K562 (cell line): ENCODE results near the gene BCL6B. TPM values are rescaled to one million over a fixed set of nuclear protein-coding genes. Genes with fewer than 3 reads are reported as not detected.

Experiments used
- ATF1 ChIP-seq, 2 experiments: fragments of 450-650 bp in 1 of 2; IDR thresholded peaks; 2 replicates each; pipeline ENCODE4 v1.6.1; 2016; ENCODE audit warnings: missing compliant biosample characterization in 1 of 2, missing genetic modification characterization in 1 of 2
- BDP1 ChIP-seq: IDR thresholded peaks from 3 replicates; pipeline ENCODE4 v1.6.1; 2011; ENCODE audit not compliant: insufficient read length, insufficient read depth
- KAT8 ChIP-seq: fragments of 450-650 bp; IDR thresholded peaks from 2 replicates; pipeline ENCODE4 v1.6.1; 2016; ENCODE audit warnings: low read depth, mild to moderate bottlenecking
- KLF10 ChIP-seq: fragments of 250-450 bp; sonication (Bioruptor Pico); IDR thresholded peaks from 2 replicates; pipeline ENCODE4 v1.6.1; 2021; ENCODE audit warnings: matching md5 sums
- MYNN ChIP-seq, 2 experiments: sonication (generic); formaldehyde crosslinking in 1 of 2; IDR thresholded peaks; 2 replicates each; pipeline versions ENCODE4 v1.5.0 to v1.6.1; 2016 to 2020; ENCODE audit warnings: antibody characterized with exemption in 1 of 2, missing genetic modification reagents in 1 of 2
- ZBED1 ChIP-seq: IDR thresholded peaks from 2 replicates; pipeline ENCODE4 v1.6.1; 2014
- ZNF431 ChIP-seq: sonication (generic); formaldehyde crosslinking; IDR thresholded peaks from 2 replicates; pipeline ENCODE4 v1.8.0; 2022; ENCODE audit warnings: mild to moderate bottlenecking, missing genetic modification reagents
- ZNF699 ChIP-seq: fragments of 250-450 bp; sonication (Bioruptor Pico); IDR thresholded peaks from 2 replicates; pipeline ENCODE4 v1.8.0; 2021; ENCODE audit warnings: mild to moderate bottlenecking, moderate library complexity; ENCODE audit not compliant: insufficient replicate concordance
- polyA plus RNA-seq, 8 experiments: library from polyadenylated mRNA; depleted of rRNA in 4 of 8; stranded (reverse) in 5 of 8; unstranded in 3 of 8; fragments of >200 nt; fragmentation: Nextera tagmentation in 2 of 8; fragmentation: Illumina TruSeq in 1 of 8; extraction: Ambion mirVana in 2 of 8; extraction: Trizol in 1 of 8; gene quantifications; 2 replicates each; pipeline versions ENCODE4 v1.2.1 to v1.2.3, GENCODE V29; 2011 to 2014; ENCODE audit warnings: inconsistent platforms in 1 of 8, missing spikeins in 1 of 8
- total RNA-seq, 7 experiments: library from RNA; depleted of rRNA in 6 of 7; stranded (reverse); fragments of >200 nt in 6 of 7; fragmentation: Illumina TruSeq in 2 of 7; extraction: Trizol in 2 of 7; gene quantifications; 2 replicates each; pipeline versions ENCODE4 v1.2.1 to v1.2.3, GENCODE V29; 2011 to 2021; ENCODE audit warnings: low replicate concordance in 1 of 7
- TF ChIP-seq, protein P1 (sequence below): sonication (generic); formaldehyde crosslinking; IDR thresholded peaks from 2 replicates; pipeline ENCODE4 v1.8.0; 2022; ENCODE audit warnings: mild to moderate bottlenecking, missing genetic modification reagents
- TF ChIP-seq, protein P2 (sequence below): sonication (generic); formaldehyde crosslinking; IDR thresholded peaks from 2 replicates; pipeline ENCODE4 v1.8.1; 2023; ENCODE audit warnings: mild to moderate bottlenecking, missing genetic modification reagents, moderate library complexity
- TF ChIP-seq, protein P3 (sequence below): fragments of 250-450 bp; sonication (Bioruptor Pico); IDR thresholded peaks from 2 replicates; pipeline ENCODE4 v1.8.0; 2021; ENCODE audit warnings: moderate library complexity, mild to moderate bottlenecking, inconsistent platforms
- TF ChIP-seq, protein P4 (sequence below): fragments of 250-450 bp; sonication (Bioruptor Pico); IDR thresholded peaks from 2 replicates; pipeline ENCODE4 v1.4.0; 2020; ENCODE audit warnings: borderline replicate concordance
- TF ChIP-seq, protein P5 (sequence below): fragments of 450-650 bp; IDR thresholded peaks from 2 replicates; pipeline ENCODE4 v1.6.1; 2016; ENCODE audit warnings: borderline replicate concordance

The BCL6B gene
- total and polyA plus RNA-seq, 9 of the 15 experiments (the other 6 are each of a cell fraction or from before 2014, with no cell fraction given) = 0.89 to 5.0 (median 3.6) TPM

DNA sequence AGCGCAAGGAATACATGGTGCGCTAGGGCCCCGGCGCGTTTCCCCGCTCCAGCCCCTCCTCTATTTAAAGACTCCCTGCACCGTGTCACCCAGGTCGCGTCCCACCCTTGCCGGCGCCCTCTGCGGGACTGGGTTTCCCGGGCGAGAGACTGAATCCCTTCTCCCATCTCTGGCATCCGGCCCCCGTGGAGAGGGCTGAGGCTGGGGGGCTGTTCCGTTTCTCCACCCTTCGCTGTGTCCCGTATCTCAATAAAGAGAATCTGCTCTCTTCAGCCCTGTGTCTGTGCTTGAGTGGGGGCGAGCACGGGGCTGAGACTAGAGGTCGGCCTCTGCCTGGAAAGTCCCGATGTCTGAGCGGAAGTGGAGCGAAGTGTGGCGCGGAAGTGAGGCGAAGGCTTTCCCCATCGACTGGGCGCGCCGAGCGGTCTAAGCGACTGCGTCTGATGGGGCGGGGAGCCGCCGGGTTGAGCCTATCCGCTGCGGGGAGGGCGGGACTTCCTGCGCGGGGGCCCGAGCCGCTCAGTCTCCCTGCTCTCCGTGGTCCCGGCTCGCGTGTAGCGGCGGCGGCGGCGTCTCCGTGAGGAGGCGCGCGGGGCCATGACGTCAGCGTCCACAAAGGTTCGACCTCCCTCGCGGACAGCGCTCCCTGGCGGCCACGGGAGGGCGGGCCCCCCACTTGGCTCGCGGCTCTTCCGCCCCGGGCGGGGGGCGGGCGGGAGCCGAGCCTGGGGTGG is 8.4 kb upstream of the BCL6B start (continued):
- TF ChIP-seq MYNN (IDR thresholded peaks at IDR 0.05) (peak; percentile 6; the same call in 1 of the 2 replicates), MYNN (CRISPR knock-in tag; IDR thresholded peaks at IDR 0.05) (no peak), ZBED1 (peak; percentile 13; the same call in 1 of the 2 replicates), ATF1 (CRISPR knock-in tag; IDR thresholded peaks at IDR 0.05) (peak; percentile 70), ATF1 (tag; IDR thresholded peaks at IDR 0.05) (peak; percentile 92), ZNF699 (CRISPR knock-in tag) (no peak), ZNF431 (CRISPR knock-in tag) (no peak), KAT8 (no peak), KLF10 (CRISPR knock-in tag) (no peak), BDP1 (no peak)
- TF ChIP-seq, protein P1, sequence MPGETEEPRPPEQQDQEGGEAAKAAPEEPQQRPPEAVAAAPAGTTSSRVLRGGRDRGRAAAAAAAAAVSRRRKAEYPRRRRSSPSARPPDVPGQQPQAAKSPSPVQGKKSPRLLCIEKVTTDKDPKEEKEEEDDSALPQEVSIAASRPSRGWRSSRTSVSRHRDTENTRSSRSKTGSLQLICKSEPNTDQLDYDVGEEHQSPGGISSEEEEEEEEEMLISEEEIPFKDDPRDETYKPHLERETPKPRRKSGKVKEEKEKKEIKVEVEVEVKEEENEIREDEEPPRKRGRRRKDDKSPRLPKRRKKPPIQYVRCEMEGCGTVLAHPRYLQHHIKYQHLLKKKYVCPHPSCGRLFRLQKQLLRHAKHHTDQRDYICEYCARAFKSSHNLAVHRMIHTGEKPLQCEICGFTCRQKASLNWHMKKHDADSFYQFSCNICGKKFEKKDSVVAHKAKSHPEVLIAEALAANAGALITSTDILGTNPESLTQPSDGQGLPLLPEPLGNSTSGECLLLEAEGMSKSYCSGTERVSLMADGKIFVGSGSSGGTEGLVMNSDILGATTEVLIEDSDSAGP (CRISPR knock-in tag) = 0 out of 2 replicates have a peak, but pooled peaks have one; percentile 17
- TF ChIP-seq, protein P2, sequence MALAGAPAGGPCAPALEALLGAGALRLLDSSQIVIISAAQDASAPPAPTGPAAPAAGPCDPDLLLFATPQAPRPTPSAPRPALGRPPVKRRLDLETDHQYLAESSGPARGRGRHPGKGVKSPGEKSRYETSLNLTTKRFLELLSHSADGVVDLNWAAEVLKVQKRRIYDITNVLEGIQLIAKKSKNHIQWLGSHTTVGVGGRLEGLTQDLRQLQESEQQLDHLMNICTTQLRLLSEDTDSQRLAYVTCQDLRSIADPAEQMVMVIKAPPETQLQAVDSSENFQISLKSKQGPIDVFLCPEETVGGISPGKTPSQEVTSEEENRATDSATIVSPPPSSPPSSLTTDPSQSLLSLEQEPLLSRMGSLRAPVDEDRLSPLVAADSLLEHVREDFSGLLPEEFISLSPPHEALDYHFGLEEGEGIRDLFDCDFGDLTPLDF (CRISPR knock-in tag) = peak; percentile 77
- TF ChIP-seq, protein P3, sequence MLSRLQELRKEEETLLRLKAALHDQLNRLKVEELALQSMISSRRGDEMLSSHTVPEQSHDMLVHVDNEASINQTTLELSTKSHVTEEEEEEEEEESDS (CRISPR knock-in tag) = no peak
- TF ChIP-seq, protein P4, sequence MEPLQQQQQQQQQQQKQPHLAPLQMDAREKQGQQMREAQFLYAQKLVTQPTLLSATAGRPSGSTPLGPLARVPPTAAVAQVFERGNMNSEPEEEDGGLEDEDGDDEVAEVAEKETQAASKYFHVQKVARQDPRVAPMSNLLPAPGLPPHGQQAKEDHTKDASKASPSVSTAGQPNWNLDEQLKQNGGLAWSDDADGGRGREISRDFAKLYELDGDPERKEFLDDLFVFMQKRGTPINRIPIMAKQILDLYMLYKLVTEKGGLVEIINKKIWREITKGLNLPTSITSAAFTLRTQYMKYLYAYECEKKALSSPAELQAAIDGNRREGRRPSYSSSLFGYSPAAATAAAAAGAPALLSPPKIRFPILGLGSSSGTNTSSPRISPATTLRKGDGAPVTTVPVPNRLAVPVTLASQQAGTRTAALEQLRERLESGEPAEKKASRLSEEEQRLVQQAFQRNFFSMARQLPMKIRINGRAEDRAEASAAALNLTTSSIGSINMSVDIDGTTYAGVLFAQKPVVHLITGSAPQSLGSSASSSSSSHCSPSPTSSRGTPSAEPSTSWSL (CRISPR knock-in tag) = no peak
- TF ChIP-seq, protein P5, sequence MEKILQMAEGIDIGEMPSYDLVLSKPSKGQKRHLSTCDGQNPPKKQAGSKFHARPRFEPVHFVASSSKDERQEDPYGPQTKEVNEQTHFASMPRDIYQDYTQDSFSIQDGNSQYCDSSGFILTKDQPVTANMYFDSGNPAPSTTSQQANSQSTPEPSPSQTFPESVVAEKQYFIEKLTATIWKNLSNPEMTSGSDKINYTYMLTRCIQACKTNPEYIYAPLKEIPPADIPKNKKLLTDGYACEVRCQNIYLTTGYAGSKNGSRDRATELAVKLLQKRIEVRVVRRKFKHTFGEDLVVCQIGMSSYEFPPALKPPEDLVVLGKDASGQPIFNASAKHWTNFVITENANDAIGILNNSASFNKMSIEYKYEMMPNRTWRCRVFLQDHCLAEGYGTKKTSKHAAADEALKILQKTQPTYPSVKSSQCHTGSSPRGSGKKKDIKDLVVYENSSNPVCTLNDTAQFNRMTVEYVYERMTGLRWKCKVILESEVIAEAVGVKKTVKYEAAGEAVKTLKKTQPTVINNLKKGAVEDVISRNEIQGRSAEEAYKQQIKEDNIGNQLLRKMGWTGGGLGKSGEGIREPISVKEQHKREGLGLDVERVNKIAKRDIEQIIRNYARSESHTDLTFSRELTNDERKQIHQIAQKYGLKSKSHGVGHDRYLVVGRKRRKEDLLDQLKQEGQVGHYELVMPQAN = 0 out of 2 replicates have a peak, but pooled peaks have one; percentile 9
